Subcutaneous adipose tissue (tissue), 4 donors: Measurements from ENCODE around the gene GMEB2. TPM values are rescaled to one million over a fixed set of nuclear protein-coding genes. Genes with fewer than 3 reads are reported as not detected.

Experiments used
- total RNA-seq, 4 donors: library from RNA; depleted of rRNA; stranded (reverse); fragments of >200 nt; gene quantifications; one replicate each; pipeline ENCODE4 v1.1.0, GENCODE V29; 2016
- TF ChIP-seq, protein P1 (sequence below): fragments of 450-650 bp; IDR thresholded peaks from one replicate; pipeline ENCODE4 v1.5.1; 2016; ENCODE audit warnings: low read depth, mild to moderate bottlenecking, control low read depth, antibody characterized with exemption, moderate library complexity

Gene GMEB2
- total RNA-seq, 4 donors from 2014 or later, result 3.6 to 12.8 (median 5.1) TPM

DNA sequence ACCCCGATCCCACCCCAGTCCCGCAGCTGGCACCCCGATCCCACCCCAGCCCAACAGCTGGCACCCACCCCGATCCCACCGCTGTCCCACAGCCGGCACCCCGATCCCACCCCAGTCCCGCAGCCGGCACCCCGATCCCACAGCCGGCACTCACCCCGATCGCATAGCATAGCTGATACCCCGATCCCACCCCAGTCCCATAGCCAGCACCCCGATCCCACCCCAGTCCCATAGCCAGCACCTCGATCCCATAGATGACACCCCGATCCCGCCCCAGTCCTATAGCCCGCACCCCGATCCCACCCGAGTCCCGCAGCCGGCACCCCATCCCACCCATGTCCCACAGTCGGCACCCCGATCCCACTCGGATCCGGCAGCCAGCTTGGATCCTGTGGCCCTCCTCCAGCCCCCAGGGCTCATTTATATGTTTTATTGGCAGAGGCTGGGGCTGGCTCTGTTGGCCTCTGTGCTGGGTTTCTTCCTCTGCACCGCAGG is 897 bp upstream of the GMEB2 start:
- TF ChIP-seq, protein P1, sequence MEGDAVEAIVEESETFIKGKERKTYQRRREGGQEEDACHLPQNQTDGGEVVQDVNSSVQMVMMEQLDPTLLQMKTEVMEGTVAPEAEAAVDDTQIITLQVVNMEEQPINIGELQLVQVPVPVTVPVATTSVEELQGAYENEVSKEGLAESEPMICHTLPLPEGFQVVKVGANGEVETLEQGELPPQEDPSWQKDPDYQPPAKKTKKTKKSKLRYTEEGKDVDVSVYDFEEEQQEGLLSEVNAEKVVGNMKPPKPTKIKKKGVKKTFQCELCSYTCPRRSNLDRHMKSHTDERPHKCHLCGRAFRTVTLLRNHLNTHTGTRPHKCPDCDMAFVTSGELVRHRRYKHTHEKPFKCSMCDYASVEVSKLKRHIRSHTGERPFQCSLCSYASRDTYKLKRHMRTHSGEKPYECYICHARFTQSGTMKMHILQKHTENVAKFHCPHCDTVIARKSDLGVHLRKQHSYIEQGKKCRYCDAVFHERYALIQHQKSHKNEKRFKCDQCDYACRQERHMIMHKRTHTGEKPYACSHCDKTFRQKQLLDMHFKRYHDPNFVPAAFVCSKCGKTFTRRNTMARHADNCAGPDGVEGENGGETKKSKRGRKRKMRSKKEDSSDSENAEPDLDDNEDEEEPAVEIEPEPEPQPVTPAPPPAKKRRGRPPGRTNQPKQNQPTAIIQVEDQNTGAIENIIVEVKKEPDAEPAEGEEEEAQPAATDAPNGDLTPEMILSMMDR, result no peak

DNA sequence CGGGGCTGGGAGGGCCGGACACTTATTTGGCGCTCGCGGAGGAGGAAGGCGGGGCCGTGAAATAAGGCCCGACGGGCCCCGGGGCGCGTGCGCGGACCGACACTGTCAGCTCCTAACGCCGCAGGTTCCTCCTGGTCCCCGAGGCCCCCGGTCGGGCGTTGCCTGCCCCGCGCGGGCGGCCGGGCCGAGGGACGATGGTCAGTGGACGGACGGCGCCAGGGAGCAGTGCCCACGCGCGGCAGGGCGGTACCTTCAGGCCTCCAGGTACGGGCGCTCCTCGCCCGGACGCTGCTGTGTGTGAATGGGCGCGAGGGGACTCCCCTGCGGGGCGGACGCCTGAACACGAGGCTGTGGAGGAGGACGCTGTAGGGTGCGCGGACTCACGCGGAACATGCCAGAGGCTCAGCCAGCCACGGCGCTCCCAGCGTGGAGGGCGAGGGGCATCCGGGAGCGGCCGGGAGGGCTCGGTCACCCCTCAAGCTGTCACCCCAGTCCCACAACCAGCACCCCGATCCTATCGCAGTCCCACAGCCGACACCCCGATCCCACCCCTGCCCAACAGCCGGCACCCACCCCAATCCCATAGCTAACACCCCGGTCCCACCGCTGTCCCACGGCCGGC is 339 bp upstream of the GMEB2 start:
- TF ChIP-seq, protein P1, result no peak

DNA sequence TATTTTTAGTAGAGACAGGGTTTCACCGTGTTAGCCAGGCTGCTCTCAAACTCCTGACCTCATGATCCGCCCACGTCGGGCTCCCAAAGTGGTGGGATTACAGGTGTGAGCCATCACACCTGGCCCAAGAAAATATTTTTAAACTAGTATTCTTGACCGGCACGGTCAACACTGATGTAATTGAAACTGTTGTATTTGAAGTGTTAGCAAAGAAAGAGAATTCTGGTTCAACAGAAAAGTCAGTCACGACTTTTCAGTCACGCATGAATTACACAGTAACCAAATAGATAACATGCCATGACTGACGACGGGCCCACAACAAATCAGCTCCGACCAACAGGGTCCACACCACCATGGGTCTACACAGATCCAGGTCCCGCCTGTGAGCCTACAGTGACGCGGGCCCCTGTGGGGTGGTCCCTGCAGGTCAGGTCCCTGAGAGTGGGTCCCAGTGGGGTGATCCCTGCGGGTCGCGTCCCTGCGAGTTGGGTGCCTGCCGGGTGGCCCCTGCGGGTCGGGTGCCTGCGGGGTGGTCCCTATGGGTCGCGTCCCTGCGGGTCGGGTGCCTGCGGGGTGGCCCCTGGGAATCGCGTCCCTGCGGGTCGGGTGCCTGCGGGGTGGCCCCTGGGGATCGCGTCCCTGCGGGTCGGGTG is 1.0 kb downstream of the GMEB2 start:
- TF ChIP-seq, protein P1, result no peak

DNA sequence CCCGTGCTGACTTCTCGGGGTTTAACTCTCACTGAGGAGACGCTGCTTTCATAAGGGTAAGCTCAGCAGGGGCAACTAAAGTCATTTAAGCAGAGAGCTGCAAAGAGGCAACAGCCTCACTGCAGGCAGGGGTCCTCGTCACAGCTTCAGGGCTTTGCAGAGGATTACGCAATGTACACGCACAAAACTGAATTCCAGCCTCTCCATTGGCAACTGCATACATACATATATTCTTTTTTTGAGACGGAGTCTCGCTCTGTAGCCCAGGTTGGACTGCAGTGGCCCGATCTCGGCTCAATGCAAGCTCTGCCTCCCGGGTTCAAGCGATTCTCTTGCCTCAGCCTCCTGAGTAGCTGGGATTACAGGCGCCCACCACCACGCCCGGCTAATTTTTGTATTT is 2.4 kb downstream of the GMEB2 start:
- TF ChIP-seq, protein P1, result no peak

DNA sequence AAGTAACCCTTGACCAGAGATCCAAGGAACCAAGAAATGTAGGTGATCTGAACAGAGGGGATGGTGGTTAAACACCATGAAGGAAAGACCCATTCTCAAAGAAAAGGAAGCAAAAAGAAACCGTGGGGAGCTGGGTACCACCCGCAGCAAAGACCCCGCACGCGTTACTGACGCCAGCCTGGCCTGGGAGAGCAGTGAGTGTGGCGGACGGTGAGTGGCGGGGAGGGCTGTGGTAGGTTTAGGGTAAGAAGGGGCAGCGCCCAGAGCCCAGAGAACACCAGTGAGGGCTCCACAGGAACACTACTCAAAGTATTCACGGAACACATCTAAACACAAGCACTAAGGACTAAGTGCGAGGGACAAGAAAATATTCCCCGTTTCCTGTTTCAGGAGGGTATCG is 4.2 kb downstream of the GMEB2 start:
- TF ChIP-seq, protein P1, result no peak

DNA sequence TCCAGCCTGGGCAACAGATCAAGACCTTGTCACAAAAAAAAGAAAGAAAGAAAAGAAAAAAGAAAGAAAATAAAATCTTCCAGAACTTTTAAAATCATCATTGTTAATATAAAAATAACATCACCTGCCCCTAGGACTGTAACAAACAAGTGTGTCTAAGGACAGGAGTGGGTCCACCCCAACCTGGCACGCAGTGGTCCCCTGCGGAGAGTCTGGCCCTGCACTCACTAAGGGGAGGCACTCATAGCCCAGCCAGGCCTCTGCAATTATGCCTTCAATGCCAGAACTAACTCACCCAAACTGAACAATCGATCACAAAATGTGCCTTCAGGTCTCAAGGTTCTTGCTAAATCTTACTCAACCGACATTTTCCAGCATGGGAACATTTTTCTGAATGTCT is 4.8 kb downstream of the GMEB2 start:
- TF ChIP-seq, protein P1, result no peak

DNA sequence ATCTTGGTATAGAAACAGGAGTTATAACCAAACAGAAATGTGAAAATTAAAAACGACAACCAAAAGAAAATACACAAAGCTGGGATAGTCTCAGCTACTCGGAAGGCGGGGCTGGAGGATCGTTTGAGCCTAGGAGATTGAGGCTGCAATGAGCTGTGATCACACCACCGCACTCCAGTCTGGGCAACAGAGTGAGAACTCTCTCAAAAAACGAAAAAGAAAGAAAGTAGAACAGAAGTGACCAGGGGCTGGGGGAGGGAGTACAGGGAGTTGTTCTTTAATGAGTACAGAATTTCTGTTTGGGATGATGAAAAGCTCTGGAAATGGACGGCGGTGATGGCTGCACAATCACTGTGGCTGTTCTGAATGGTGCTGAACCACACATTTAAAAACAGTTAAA is 5.9 kb downstream of the GMEB2 start:
- TF ChIP-seq, protein P1, result no peak
